GM12874 (cell line): Measurements from ENCODE around the gene TTC33.

Experiments used
- CTCF ChIP-seq: IDR thresholded peaks from 2 replicates; pipeline ENCODE4 v1.5.1; 2011; ENCODE audit warnings: low read depth, mild to moderate bottlenecking, control low read depth, low read length, moderate library complexity; ENCODE audit not compliant: insufficient read depth

The TTC33 gene

GRCh38 chr5:40780858-40781257, 25.1 kb upstream of the TTC33 start:
- no peak for TF ChIP-seq CTCF

GRCh38 chr5:40780199-40780598, 24.4 kb upstream of the TTC33 start:
- TF ChIP-seq CTCF = no peak

GRCh38 chr5:40779561-40779960, 23.8 kb upstream of the TTC33 start:
- TF ChIP-seq CTCF = no peak

- no peak for TF ChIP-seq CTCF
Observed at GRCh38 chr5:40778133-40778532, 22.4 kb upstream of the TTC33 start.

GRCh38 chr5:40776658-40776977, 20.9 kb upstream of the TTC33 start:
- no peak for TF ChIP-seq CTCF

- no peak for TF ChIP-seq CTCF
Observed at GRCh38 chr5:40775846-40776657, 20.3 kb upstream of the TTC33 start.

- TF ChIP-seq CTCF = no peak
Observed at GRCh38 chr5:40775085-40775845, 19.5 kb upstream of the TTC33 start.
